Natural killer cell (primary cell): ENCODE data around the gene PELI3. TPM values are rescaled to one million over a fixed set of nuclear protein-coding genes. Genes with fewer than 3 reads are reported as not detected.

ENCODE experiments used
- ATAC-seq, 3 donors: fragments of 150-1000 bp in 2 of 3; fragments of 200-7000 bp in 1 of 3; cut with Tn5 transposase; 1 replicate in 1 of 3; 2 replicates in 2 of 3; pipeline ENCODE4 v1.10.0; 2021; ENCODE audit warnings: mild to moderate bottlenecking in 2 of 3, moderate library complexity in 2 of 3
- DNase-seq, 2 donors: peaks; one replicate each; pipeline versions ENCODE4 v3.0.0 to v3.0.0-alpha.2; 2013 to 2021; ENCODE audit warnings: mixed read lengths in 1 of 2
- H3K27ac ChIP-seq: one replicate; pipeline ENCODE4 v1.5.1; 2013; ENCODE audit warnings: mild to moderate bottlenecking, low read length
- H3K27me3 ChIP-seq: one replicate; pipeline ENCODE4 v1.6.1; 2013; ENCODE audit warnings: low read length; ENCODE audit not compliant: control insufficient read depth, insufficient read depth
- H3K36me3 ChIP-seq: one replicate; pipeline ENCODE4 v1.6.1; 2013; ENCODE audit warnings: low read length; ENCODE audit not compliant: control insufficient read depth, insufficient read depth
- H3K4me1 ChIP-seq: one replicate; pipeline ENCODE4 v1.6.1; 2013; ENCODE audit warnings: low read length; ENCODE audit not compliant: control insufficient read depth, insufficient read depth
- H3K4me3 ChIP-seq: one replicate; pipeline ENCODE4 v1.5.1; 2013; ENCODE audit warnings: low read length
- H3K9me3 ChIP-seq: one replicate; pipeline ENCODE4 v1.6.1; 2013; ENCODE audit warnings: low read length; ENCODE audit not compliant: control insufficient read depth, insufficient read depth
- H3K27ac Mint-ChIP-seq, 2 donors: one replicate each; pipeline ENCODE4 v1.8.0; 2022; ENCODE audit warnings: mild to moderate bottlenecking in 2 of 2, mixed read lengths in 2 of 2, moderate library complexity in 1 of 2
- H3K27me3 Mint-ChIP-seq, 2 donors: one replicate each; pipeline ENCODE4 v1.8.0; 2022; ENCODE audit warnings: low read depth in 2 of 2, mixed read lengths in 2 of 2
- H3K36me3 Mint-ChIP-seq: one replicate; pipeline ENCODE4 v1.8.0; 2022; ENCODE audit warnings: mixed read lengths
- H3K4me1 Mint-ChIP-seq, 2 donors: one replicate each; pipeline ENCODE4 v1.8.0; 2022; ENCODE audit warnings: mixed read lengths in 2 of 2
- H3K4me3 Mint-ChIP-seq: one replicate; pipeline ENCODE4 v1.8.0; 2022; ENCODE audit warnings: mild to moderate bottlenecking, moderate library complexity, mixed read lengths
- H3K9me3 Mint-ChIP-seq, 2 donors: one replicate each; pipeline ENCODE4 v1.8.0; 2022; ENCODE audit warnings: mixed read lengths in 2 of 2
- CTCF ChIP-seq: fragments of 200-600 bp; IDR thresholded peaks from one replicate; pipeline ENCODE4 v1.8.0; 2022; ENCODE audit warnings: antibody characterized with exemption
- WGBS: methylation state at CpG from one replicate; pipeline ENCODE4 v1.1.7; 2013; ENCODE audit warnings: missing lambda C conversion rate; ENCODE audit not compliant: insufficient coverage; 5-methylcytosine and 5-hydroxymethylcytosine counted together
- intact Hi-C: fragments of 100-400 bp; cut with micrococcal nuclease; formaldehyde crosslinking; loops from one replicate; pipeline ENCODE4 v1.14.2; 2022
- total RNA-seq, 4 donors: library from RNA; stranded (reverse); fragments of 120-200 nt in 1 of 4; gene quantifications; one replicate each; pipeline versions ENCODE4 v1.2.3 to v1.2.4, GENCODE V29; 2013 to 2022

Gene PELI3
- total RNA-seq, 3 donors from 2014 or later (not counting 1 experiment from before 2014, with no cell fraction given): 5.3 to 6.3 (median 5.6) TPM

GRCh38 chr11:66492161-66492865, 25.6 kb downstream of the PELI3 start:
- DNase-seq: no peak
- Mint-ChIP-seq H3K36me3 (no peaks in the 10 kb centered on the region), H3K27ac (no peak overlapping the region), H3K4me3 (no peak overlapping the region), H3K27me3 (no peaks in the 10 kb centered on the region), H3K9me3 (no peaks in the 10 kb centered on the region), H3K4me1 (no peaks in the 10 kb centered on the region)
- WGBS: 82% methylated on average over 9 of the region's 10 CpGs
- intact Hi-C loops: no loop called here
- Histone ChIP-seq H3K4me1 (no peaks in the 10 kb centered on the region), H3K36me3 (peaks cover 57% of the 10 kb centered on the region), H3K9me3 (no peaks in the 10 kb centered on the region), H3K4me3 (no peak overlapping the region), H3K27me3 (no peaks in the 10 kb centered on the region), H3K27ac (no peak overlapping the region)
- TF ChIP-seq CTCF: no peak
- ATAC-seq: no peak

GRCh38 chr11:66493130-66493529, 26.4 kb downstream of the PELI3 start:
- H3K36me3 Mint-ChIP-seq: no peaks in the 10 kb centered on the region

DNA sequence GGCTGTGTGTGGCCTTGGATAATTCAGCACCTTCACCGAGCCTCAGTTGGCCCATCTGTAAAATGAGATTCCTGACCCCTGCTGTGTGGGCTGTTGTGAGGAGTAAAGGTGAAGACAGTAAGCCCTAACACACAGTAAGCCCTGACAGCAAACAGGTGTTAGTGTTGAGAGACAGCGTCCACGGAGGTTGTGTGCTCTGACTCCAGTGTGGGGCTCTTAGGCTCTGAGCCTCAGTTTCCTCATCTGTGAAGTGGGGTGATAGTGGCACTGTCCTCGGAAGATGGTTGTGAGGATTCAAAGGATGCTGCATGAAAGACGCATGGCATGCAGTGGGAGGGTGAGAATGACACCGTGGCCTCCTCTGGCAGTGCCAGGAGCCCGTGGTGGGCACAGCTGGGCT, 27.8 kb downstream of the PELI3 start:
- WGBS: 95% methylated on average over 7 of the region's 7 CpGs
- Mint-ChIP-seq H3K36me3 (no peaks in the 10 kb centered on the region), H3K4me1 (no peaks in the 10 kb centered on the region), H3K9me3 (no peaks in the 10 kb centered on the region), H3K27me3 (no peaks in the 10 kb centered on the region), H3K4me3 (no peak overlapping the region), H3K27ac (no peak overlapping the region)
- H3K4me3 ChIP-seq: no peak overlapping the region
- DNase-seq (no peak), ATAC-seq (no peak)
- no peaks in the 10 kb centered on the region for H3K9me3 ChIP-seq
- TF ChIP-seq CTCF: no peak
- no peak overlapping the region for H3K27ac ChIP-seq
- H3K36me3 ChIP-seq: peaks cover 49% of the 10 kb centered on the region
- H3K27me3 ChIP-seq: no peaks in the 10 kb centered on the region
- no peaks in the 10 kb centered on the region for H3K4me1 ChIP-seq
- intact Hi-C loops: no loop called here

More at GRCh38 chr11:66493130-66493529, 26.4 kb downstream of the PELI3 start:
- Histone ChIP-seq H3K9me3 (no peaks in the 10 kb centered on the region), H3K36me3 (peaks cover 54% of the 10 kb centered on the region), H3K27ac (no peak overlapping the region), H3K4me1 (no peaks in the 10 kb centered on the region), H3K27me3 (no peaks in the 10 kb centered on the region), H3K4me3 (no peak overlapping the region)
- H3K27me3 Mint-ChIP-seq: no peaks in the 10 kb centered on the region
- intact Hi-C loops: no loop called here
- TF ChIP-seq CTCF: no peak
- DNase-seq (no peak), ATAC-seq (no peak)
- WGBS: 96% methylated on average over 10 of the region's 10 CpGs
- no peaks in the 10 kb centered on the region for H3K9me3 Mint-ChIP-seq
- H3K4me3 Mint-ChIP-seq: no peak overlapping the region
- no peaks in the 10 kb centered on the region for H3K4me1 Mint-ChIP-seq
- H3K27ac Mint-ChIP-seq: no peak overlapping the region

GRCh38 chr11:66494935-66495334, 28.2 kb downstream of the PELI3 start:
- intact Hi-C loops: no loop called here
- no peaks in the 10 kb centered on the region for H3K36me3 Mint-ChIP-seq
- H3K27me3 ChIP-seq: no peaks in the 10 kb centered on the region

More at GRCh38 chr11:66494935-66495334, 28.2 kb downstream of the PELI3 start:
- WGBS: 94% methylated on average over 14 of the region's 14 CpGs
- no peaks in the 10 kb centered on the region for H3K4me1 ChIP-seq
- Mint-ChIP-seq H3K27me3 (no peaks in the 10 kb centered on the region), H3K4me3 (no peak overlapping the region), H3K27ac (no peak overlapping the region), H3K9me3 (no peaks in the 10 kb centered on the region), H3K4me1 (no peaks in the 10 kb centered on the region)
- no peak overlapping the region for H3K27ac ChIP-seq
- H3K9me3 ChIP-seq: no peaks in the 10 kb centered on the region
- H3K4me3 ChIP-seq: no peak overlapping the region
- peaks cover 48% of the 10 kb centered on the region for H3K36me3 ChIP-seq
- DNase-seq (no peak), ATAC-seq (no peak)
- no peak for TF ChIP-seq CTCF
